Mesendoderm (in vitro differentiated cells): Measurements from ENCODE around the gene SOX13.

Experiments
- DNase-seq: peaks from one replicate; pipeline ENCODE4 v3.0.0; 2013
- H2AK5ac ChIP-seq: 2 replicates; pipeline ENCODE4 v1.6.1; 2013; ENCODE audit warnings: low read length, inconsistent platforms
- H2BK120ac ChIP-seq: 2 replicates; pipeline ENCODE4 v1.6.1; 2013; ENCODE audit warnings: low read depth, mild to moderate bottlenecking, low read length, moderate library complexity, mixed read lengths
- H2BK15ac ChIP-seq: replicated peaks from 2 replicates; pipeline ENCODE4 v1.6.1; 2013; ENCODE audit warnings: low read depth, mild to moderate bottlenecking, moderate library complexity
- H2BK5ac ChIP-seq: 2 replicates; pipeline ENCODE4 v1.6.1; 2013; ENCODE audit warnings: low read length, inconsistent platforms
- H3K18ac ChIP-seq: 2 replicates; pipeline ENCODE4 v1.6.1; 2013; ENCODE audit warnings: mild to moderate bottlenecking, low read length, mixed read lengths
- H3K23ac ChIP-seq: one replicate; pipeline ENCODE4 v1.6.1; 2013; ENCODE audit warnings: low read length
- H3K27ac ChIP-seq: 2 replicates; pipeline ENCODE4 v1.5.1; 2013; ENCODE audit warnings: low read depth, mild to moderate bottlenecking, inconsistent platforms, low read length, moderate library complexity
- H3K27me3 ChIP-seq: 2 replicates; pipeline ENCODE4 v1.6.1; 2013; ENCODE audit warnings: low read length, control low read depth, mild to moderate bottlenecking, inconsistent platforms; ENCODE audit not compliant: insufficient read depth, poor library complexity
- H3K36me3 ChIP-seq: 2 replicates; pipeline ENCODE4 v1.6.1; 2013; ENCODE audit warnings: low read length, inconsistent platforms; ENCODE audit not compliant: control insufficient read depth, insufficient read depth
- H3K4ac ChIP-seq: one replicate; pipeline ENCODE4 v1.6.1; 2013; ENCODE audit warnings: low read depth, mild to moderate bottlenecking, low read length, moderate library complexity
- H3K4me1 ChIP-seq: 2 replicates; pipeline ENCODE4 v1.6.1; 2013; ENCODE audit warnings: low read depth, low read length, inconsistent platforms; ENCODE audit not compliant: control insufficient read depth
- H3K4me2 ChIP-seq: 2 replicates; pipeline ENCODE4 v1.6.1; 2013; ENCODE audit warnings: low read length
- H3K4me3 ChIP-seq: 2 replicates; pipeline ENCODE4 v1.5.1; 2013; ENCODE audit warnings: mild to moderate bottlenecking, low read length
- H3K56ac ChIP-seq: one replicate; pipeline ENCODE4 v1.6.1; 2013; ENCODE audit warnings: low read length
- H3K79me1 ChIP-seq: 2 replicates; pipeline ENCODE4 v1.6.1; 2013; ENCODE audit warnings: low read length, inconsistent platforms
- H3K79me2 ChIP-seq: 2 replicates; pipeline ENCODE4 v1.6.1; 2013; ENCODE audit warnings: mild to moderate bottlenecking, low read length; ENCODE audit not compliant: control insufficient read depth, insufficient read depth
- H3K9ac ChIP-seq: 2 replicates; pipeline ENCODE4 v1.6.1; 2013; ENCODE audit warnings: low read length, inconsistent platforms
- H4K5ac ChIP-seq: one replicate; pipeline ENCODE4 v1.6.1; 2013; ENCODE audit warnings: low read length
- H4K8ac ChIP-seq: one replicate; pipeline ENCODE4 v1.6.1; 2013; ENCODE audit warnings: low read depth, mild to moderate bottlenecking, control low read depth, low read length, moderate library complexity
- WGBS: extraction: QIAGEN DNeasy Blood & Tissue Kit; methylation state at CpG from one replicate; pipeline ENCODE4 v1.1.7; 2013; ENCODE audit warnings: low lambda C conversion rate, missing lambda C conversion rate; ENCODE audit not compliant: insufficient coverage; ENCODE audit errors: extremely low coverage; 5-methylcytosine and 5-hydroxymethylcytosine counted together

The SOX13 gene

DNA sequence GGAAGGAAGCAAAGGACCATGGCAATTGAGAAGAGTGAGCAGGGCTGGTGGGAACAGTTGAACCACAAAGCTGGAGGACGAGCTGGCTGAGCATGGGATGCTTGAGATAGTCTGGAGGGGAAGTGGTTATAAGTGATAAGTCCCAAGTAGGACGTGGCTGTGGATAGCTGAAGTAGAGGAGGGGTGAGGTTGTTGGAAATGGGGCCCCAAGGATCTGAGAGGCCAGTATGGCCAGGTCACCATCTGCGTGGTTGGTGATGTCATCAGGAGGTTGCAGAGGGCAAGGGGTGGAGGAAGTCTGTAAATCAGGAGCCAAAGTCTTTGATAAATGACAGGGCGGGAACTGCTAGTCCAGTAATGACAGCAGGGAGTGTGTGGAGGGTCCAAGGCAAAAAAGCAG, 104.2 kb downstream of the SOX13 start:
- Histone ChIP-seq H3K79me2 (no peaks in the 10 kb centered on the region), H3K36me3 (no peaks in the 10 kb centered on the region), H4K8ac (no peak overlapping the region), H2AK5ac (no peak overlapping the region), H3K9ac (no peak overlapping the region), H3K4me2 (no peak overlapping the region), H2BK120ac (no peak overlapping the region), H3K4me1 (no peaks in the 10 kb centered on the region), H3K4me3 (no peak overlapping the region), H3K27ac (no peak overlapping the region), H3K56ac (no peak overlapping the region), H2BK5ac (no peak overlapping the region), H3K79me1 (no peaks in the 10 kb centered on the region), H2BK15ac (no peak overlapping the region), H4K5ac (no peak overlapping the region), H3K4ac (no peak overlapping the region), H3K18ac (no peak overlapping the region), H3K23ac (no peak overlapping the region), H3K27me3 (no peaks in the 10 kb centered on the region)
- DNase-seq = no peak
- WGBS = no CpG with 5 or more reads among the region's 4 CpGs
